HEK293 (cell line): ENCODE results near the gene C2orf72.

Experiments used
- BCL11A ChIP-seq: fragments of 450-650 bp; formaldehyde crosslinking; IDR thresholded peaks from 2 replicates; pipeline ENCODE4 v1.5.1; 2016; ENCODE audit warnings: low read depth, missing biosample characterization, missing genetic modification characterization
- HOXC10 ChIP-seq: sonication (generic); formaldehyde crosslinking; IDR thresholded peaks from 2 replicates; pipeline ENCODE4 v1.8.1; 2023; ENCODE audit warnings: mild to moderate bottlenecking, missing genetic modification reagents
- KLF1 ChIP-seq: fragments of 450-650 bp; formaldehyde crosslinking; IDR thresholded peaks from 2 replicates; pipeline ENCODE4 v1.5.1; 2016; ENCODE audit warnings: missing biosample characterization, missing genetic modification characterization
- KLF8 ChIP-seq: fragments of 450-650 bp; formaldehyde crosslinking; IDR thresholded peaks from 2 replicates; pipeline ENCODE4 v1.5.1; 2016; ENCODE audit warnings: missing biosample characterization, missing genetic modification characterization
- PATZ1 ChIP-seq: fragments of 450-650 bp; formaldehyde crosslinking; IDR thresholded peaks from 2 replicates; pipeline ENCODE4 v1.5.1; 2016; ENCODE audit warnings: missing biosample characterization, missing genetic modification characterization
- SP2 ChIP-seq: fragments of 450-650 bp; formaldehyde crosslinking; IDR thresholded peaks from 2 replicates; pipeline ENCODE4 v1.5.1; 2016; ENCODE audit warnings: missing biosample characterization, missing genetic modification characterization
- SP3 ChIP-seq: fragments of 450-650 bp; formaldehyde crosslinking; IDR thresholded peaks from 2 replicates; pipeline ENCODE4 v1.5.1; 2016; ENCODE audit warnings: missing biosample characterization, missing genetic modification characterization
- ZIC2 ChIP-seq: fragments of 450-650 bp; formaldehyde crosslinking; IDR thresholded peaks from 2 replicates; pipeline ENCODE4 v1.5.1; 2016; ENCODE audit warnings: missing biosample characterization, missing genetic modification characterization
- ZNF146 ChIP-seq: fragments of 450-650 bp; formaldehyde crosslinking; IDR thresholded peaks from 2 replicates; pipeline ENCODE4 v1.5.1; 2016; ENCODE audit warnings: missing biosample characterization, missing genetic modification characterization
- ZNF169 ChIP-seq: fragments of 450-650 bp; formaldehyde crosslinking; IDR thresholded peaks from 2 replicates; pipeline ENCODE4 v1.5.1; 2016; ENCODE audit warnings: missing biosample characterization, missing genetic modification characterization
- ZNF175 ChIP-seq: fragments of 450-650 bp; formaldehyde crosslinking; IDR thresholded peaks from 2 replicates; pipeline ENCODE4 v1.5.1; 2016; ENCODE audit warnings: missing biosample characterization, missing genetic modification characterization
- ZNF202 ChIP-seq: fragments of 450-650 bp; formaldehyde crosslinking; IDR thresholded peaks from 2 replicates; pipeline ENCODE4 v1.5.1; 2016; ENCODE audit warnings: missing biosample characterization, missing genetic modification characterization, borderline replicate concordance
- ZNF221 ChIP-seq: fragments of 450-650 bp; formaldehyde crosslinking; IDR thresholded peaks from 2 replicates; pipeline ENCODE4 v1.5.1; 2017; ENCODE audit warnings: missing biosample characterization, missing genetic modification characterization, borderline replicate concordance
- ZNF362 ChIP-seq: fragments of 450-650 bp; formaldehyde crosslinking; IDR thresholded peaks from 2 replicates; pipeline ENCODE4 v1.5.1; 2016; ENCODE audit warnings: missing biosample characterization, missing genetic modification characterization
- ZNF366 ChIP-seq: fragments of 450-650 bp; formaldehyde crosslinking; conservative IDR thresholded peaks from 2 replicates; pipeline ENCODE4 v1.5.1; 2016; ENCODE audit warnings: missing biosample characterization, missing genetic modification characterization
- ZNF404 ChIP-seq: fragments of 450-650 bp; formaldehyde crosslinking; IDR thresholded peaks from 2 replicates; pipeline ENCODE4 v1.5.1; 2017; ENCODE audit warnings: missing biosample characterization, missing genetic modification characterization
- ZNF416 ChIP-seq: fragments of 450-650 bp; formaldehyde crosslinking; IDR thresholded peaks from 2 replicates; pipeline ENCODE4 v1.5.1; 2016; ENCODE audit warnings: missing biosample characterization, missing genetic modification characterization
- ZNF423 ChIP-seq: fragments of 450-650 bp; formaldehyde crosslinking; IDR thresholded peaks from 2 replicates; pipeline ENCODE4 v1.5.1; 2016; ENCODE audit warnings: missing biosample characterization, missing genetic modification characterization
- ZNF558 ChIP-seq: fragments of 450-650 bp; formaldehyde crosslinking; IDR thresholded peaks from 2 replicates; pipeline ENCODE4 v1.5.1; 2016; ENCODE audit warnings: missing biosample characterization, missing genetic modification characterization
- ZNF600 ChIP-seq: fragments of 450-650 bp; formaldehyde crosslinking; IDR thresholded peaks from 2 replicates; pipeline ENCODE4 v1.5.1; 2016; ENCODE audit warnings: missing biosample characterization, missing genetic modification characterization
- ZNF624 ChIP-seq: fragments of 450-650 bp; formaldehyde crosslinking; IDR thresholded peaks from 2 replicates; pipeline ENCODE4 v1.5.1; 2017; ENCODE audit warnings: missing biosample characterization, missing genetic modification characterization
- ZNF626 ChIP-seq: fragments of 450-650 bp; sonication (Bioruptor Pico); formaldehyde crosslinking; IDR thresholded peaks from 2 replicates; pipeline ENCODE4 v1.5.1; 2018; ENCODE audit warnings: missing biosample characterization, missing genetic modification characterization, inconsistent platforms
- ZNF791 ChIP-seq: fragments of 450-650 bp; formaldehyde crosslinking; IDR thresholded peaks from 2 replicates; pipeline ENCODE4 v1.5.1; 2016; ENCODE audit warnings: missing biosample characterization, missing genetic modification characterization
- ZSCAN30 ChIP-seq: fragments of 450-650 bp; IDR thresholded peaks from 2 replicates; pipeline ENCODE4 v1.5.1; 2018; ENCODE audit warnings: missing biosample characterization, mild to moderate bottlenecking, missing genetic modification characterization, moderate library complexity
- TF ChIP-seq, protein P1 (sequence below): fragments of 450-650 bp; formaldehyde crosslinking; IDR thresholded peaks from 2 replicates; pipeline ENCODE4 v1.5.1; 2016; ENCODE audit warnings: missing biosample characterization, missing genetic modification characterization
- TF ChIP-seq, protein P2 (sequence below): fragments of 450-650 bp; formaldehyde crosslinking; IDR thresholded peaks from 2 replicates; pipeline ENCODE4 v1.5.0; 2017; ENCODE audit warnings: missing biosample characterization, missing genetic modification characterization, borderline replicate concordance

C2orf72 gene

GRCh38 chr2:231056453-231057416 lies 19.4 kb downstream of the C2orf72 start, which contains the start of gene PSMD1 (continued):
- TF ChIP-seq ZNF169 (tag by site-specific recombination): no peak
- TF ChIP-seq ZNF423 (tag by site-specific recombination): no peak
- no peak; the same call in 1 of the 2 replicates for TF ChIP-seq ZIC2 (tag by site-specific recombination)
- TF ChIP-seq ZSCAN30 (tag by site-specific recombination): no peak; the same call in 1 of the 2 replicates
- TF ChIP-seq, protein P1, sequence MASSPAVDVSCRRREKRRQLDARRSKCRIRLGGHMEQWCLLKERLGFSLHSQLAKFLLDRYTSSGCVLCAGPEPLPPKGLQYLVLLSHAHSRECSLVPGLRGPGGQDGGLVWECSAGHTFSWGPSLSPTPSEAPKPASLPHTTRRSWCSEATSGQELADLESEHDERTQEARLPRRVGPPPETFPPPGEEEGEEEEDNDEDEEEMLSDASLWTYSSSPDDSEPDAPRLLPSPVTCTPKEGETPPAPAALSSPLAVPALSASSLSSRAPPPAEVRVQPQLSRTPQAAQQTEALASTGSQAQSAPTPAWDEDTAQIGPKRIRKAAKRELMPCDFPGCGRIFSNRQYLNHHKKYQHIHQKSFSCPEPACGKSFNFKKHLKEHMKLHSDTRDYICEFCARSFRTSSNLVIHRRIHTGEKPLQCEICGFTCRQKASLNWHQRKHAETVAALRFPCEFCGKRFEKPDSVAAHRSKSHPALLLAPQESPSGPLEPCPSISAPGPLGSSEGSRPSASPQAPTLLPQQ (tag by site-specific recombination): peak; percentile 59
- peak; percentile 45; the same call in 1 of the 2 replicates for TF ChIP-seq ZNF600 (tag by site-specific recombination)
- 0 out of 2 replicates have a peak, but pooled peaks have one; percentile 5 for TF ChIP-seq ZNF146 (tag by site-specific recombination)
- no peak for TF ChIP-seq ZNF221 (tag by site-specific recombination)
- TF ChIP-seq BCL11A (tag by site-specific recombination): no peak
- TF ChIP-seq PATZ1 (tag by site-specific recombination): peak; percentile 15; the same call in 1 of the 2 replicates
- no peak for TF ChIP-seq ZNF175 (tag by site-specific recombination)
- no peak for TF ChIP-seq ZNF558 (tag by site-specific recombination)
- peak; percentile 66 for TF ChIP-seq SP3 (tag by site-specific recombination)
- TF ChIP-seq ZNF626 (tag by site-specific recombination): no peak
- no peak for TF ChIP-seq ZNF791
- TF ChIP-seq ZNF202 (tag by site-specific recombination): no peak
- TF ChIP-seq HOXC10 (CRISPR knock-in tag): no peak
- TF ChIP-seq ZNF624: no peak
- no peak for TF ChIP-seq ZNF404 (tag by site-specific recombination)
- no peak for TF ChIP-seq ZNF416 (tag by site-specific recombination)
- peak; percentile 52; the same call in 1 of the 2 replicates for TF ChIP-seq KLF8 (tag by site-specific recombination)
- peak; percentile 48 for TF ChIP-seq SP2 (tag by site-specific recombination)
- TF ChIP-seq, protein P2, sequence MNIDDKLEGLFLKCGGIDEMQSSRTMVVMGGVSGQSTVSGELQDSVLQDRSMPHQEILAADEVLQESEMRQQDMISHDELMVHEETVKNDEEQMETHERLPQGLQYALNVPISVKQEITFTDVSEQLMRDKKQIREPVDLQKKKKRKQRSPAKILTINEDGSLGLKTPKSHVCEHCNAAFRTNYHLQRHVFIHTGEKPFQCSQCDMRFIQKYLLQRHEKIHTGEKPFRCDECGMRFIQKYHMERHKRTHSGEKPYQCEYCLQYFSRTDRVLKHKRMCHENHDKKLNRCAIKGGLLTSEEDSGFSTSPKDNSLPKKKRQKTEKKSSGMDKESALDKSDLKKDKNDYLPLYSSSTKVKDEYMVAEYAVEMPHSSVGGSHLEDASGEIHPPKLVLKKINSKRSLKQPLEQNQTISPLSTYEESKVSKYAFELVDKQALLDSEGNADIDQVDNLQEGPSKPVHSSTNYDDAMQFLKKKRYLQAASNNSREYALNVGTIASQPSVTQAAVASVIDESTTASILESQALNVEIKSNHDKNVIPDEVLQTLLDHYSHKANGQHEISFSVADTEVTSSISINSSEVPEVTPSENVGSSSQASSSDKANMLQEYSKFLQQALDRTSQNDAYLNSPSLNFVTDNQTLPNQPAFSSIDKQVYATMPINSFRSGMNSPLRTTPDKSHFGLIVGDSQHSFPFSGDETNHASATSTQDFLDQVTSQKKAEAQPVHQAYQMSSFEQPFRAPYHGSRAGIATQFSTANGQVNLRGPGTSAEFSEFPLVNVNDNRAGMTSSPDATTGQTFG (tag by site-specific recombination): no peak
- no peak for TF ChIP-seq KLF1 (tag by site-specific recombination)
- TF ChIP-seq ZNF366 (tag by site-specific recombination): peak; percentile 36; the same call in 1 of the 2 replicates
- no peak for TF ChIP-seq ZNF362 (tag by site-specific recombination)
